ENCODE data around the gene OR5B2.

GRCh38 chr11:58444300-58444699 is 16.4 kb upstream of the OR5B2 start:
- TF ChIP-seq TAF1 (IDR thresholded peaks at IDR 0.05; ENCODE audit: low read depth, low read length) (no peak), POLR2AphosphoS5 (IDR thresholded peaks at IDR 0.05; ENCODE audit: low read depth, low read length) (no peak), POLR2A (IDR thresholded peaks at IDR 0.05; ENCODE audit: low read depth, low read length) (no peak), POU2F2 (IDR thresholded peaks at IDR 0.05; ENCODE audit: low read depth, low read length) (no peak), SPI1 (IDR thresholded peaks at IDR 0.05; ENCODE audit: low read depth, low read length) (no peak)
